GM12873 (cell line): ENCODE measurements around the gene TM9SF4.

Experiments
- CTCF ChIP-seq: IDR thresholded peaks from 2 replicates; pipeline ENCODE4 v1.5.1; 2012; ENCODE audit warnings: low read depth, mild to moderate bottlenecking, moderate library complexity, low read length, control low read depth; ENCODE audit not compliant: insufficient read depth; ENCODE audit errors: missing control alignments

TM9SF4 gene

GRCh38 chr20:32124916-32125454 lies 15.5 kb downstream of the TM9SF4 start:
- no peak for TF ChIP-seq CTCF

- no peak for TF ChIP-seq CTCF
Measured at GRCh38 chr20:32125506-32125905, 16.0 kb downstream of the TM9SF4 start.

- TF ChIP-seq CTCF: no peak
Measured at GRCh38 chr20:32126919-32127318, 17.4 kb downstream of the TM9SF4 start.

GRCh38 chr20:32127347-32127746 lies 17.8 kb downstream of the TM9SF4 start:
- no peak for TF ChIP-seq CTCF

- no peak for TF ChIP-seq CTCF
Measured at GRCh38 chr20:32128167-32128566, 18.7 kb downstream of the TM9SF4 start.

- TF ChIP-seq CTCF: no peak
Measured at GRCh38 chr20:32129863-32130262, 20.3 kb downstream of the TM9SF4 start.

- TF ChIP-seq CTCF: no peak
Measured at GRCh38 chr20:32130352-32130751, 20.8 kb downstream of the TM9SF4 start.

GRCh38 chr20:32130965-32131364 lies 21.5 kb downstream of the TM9SF4 start:
- no peak for TF ChIP-seq CTCF
